HG03520 (cell line): ENCODE results near the gene TIAM1.

Source experiments
- ATAC-seq: cut with Tn5 transposase; IDR thresholded peaks from one replicate; pipeline ENCODE4 v1.9.1; 2021; ENCODE audit warnings: mild to moderate bottlenecking, moderate library complexity; ENCODE audit not compliant: unreplicated experiment

The TIAM1 gene

DNA sequence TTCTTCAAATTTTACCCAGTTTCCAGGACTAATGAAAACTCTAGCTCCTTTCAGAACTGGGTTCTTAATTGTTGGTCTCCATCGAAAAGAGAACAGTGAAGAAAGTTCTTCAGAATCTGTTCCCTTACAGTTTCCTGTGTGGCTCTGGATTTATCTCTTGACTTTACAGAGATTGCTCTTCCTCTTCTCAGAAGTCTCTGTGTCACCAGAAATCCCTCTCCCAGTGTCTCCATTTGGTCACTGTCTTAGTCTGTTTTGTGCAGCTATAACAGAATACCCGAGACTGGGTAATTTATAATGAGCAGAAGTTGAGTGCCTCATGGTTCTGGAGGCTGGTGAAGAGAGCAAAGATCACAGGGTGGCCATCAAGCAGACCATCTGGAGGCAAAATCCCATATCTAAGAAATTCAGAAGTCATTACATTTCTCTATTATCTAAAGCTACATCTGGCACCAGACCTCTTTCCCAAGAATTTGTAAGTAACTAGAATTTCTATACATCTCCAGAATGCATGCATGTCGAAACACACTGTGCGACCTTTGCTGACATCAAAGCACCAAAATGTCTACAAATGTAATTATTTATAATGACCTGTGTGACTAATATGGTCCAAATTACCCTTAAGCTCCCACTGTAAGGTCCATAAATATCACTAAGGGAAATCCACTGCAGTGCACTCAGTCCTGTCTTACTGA, 240.3 kb downstream of the TIAM1 start:
- no peak for ATAC-seq

DNA sequence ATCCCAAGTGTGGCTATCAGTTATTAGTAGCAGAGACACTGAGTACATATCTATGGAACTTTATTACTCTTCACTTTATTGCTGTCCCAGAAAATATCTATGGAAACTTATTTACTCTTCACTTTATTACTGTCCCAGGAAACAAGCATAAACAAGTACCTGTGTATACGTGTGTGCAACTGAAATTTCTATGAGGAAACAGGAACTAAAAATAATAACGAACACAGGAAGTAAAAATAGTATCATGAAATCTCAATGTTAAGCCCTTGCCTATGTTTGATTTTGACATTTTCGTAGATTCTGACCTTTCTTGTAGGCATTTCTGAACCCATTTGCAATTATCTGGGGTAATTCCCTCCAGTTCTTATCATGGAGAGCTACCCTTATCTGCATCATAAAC, 240.9 kb downstream of the TIAM1 start:
- ATAC-seq, result no peak

DNA sequence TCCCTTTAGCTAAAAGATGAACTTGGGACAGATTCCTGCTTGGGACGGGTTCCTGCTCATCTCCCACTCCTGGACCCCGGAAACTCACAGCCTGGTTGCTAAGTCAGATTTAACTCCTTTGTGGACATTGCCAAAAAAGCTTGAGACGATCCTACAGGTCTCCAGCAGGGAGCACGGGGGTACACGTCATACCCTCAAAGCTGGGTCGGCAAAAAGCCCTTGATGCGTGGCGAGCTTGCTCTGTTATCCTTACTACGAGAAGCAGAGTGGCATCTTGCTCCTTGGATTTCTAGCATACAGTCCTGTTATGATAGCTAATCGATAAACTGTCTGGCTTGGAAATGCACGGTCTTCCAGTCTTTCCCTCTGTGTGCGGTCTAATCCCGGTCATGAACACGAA, 244.9 kb downstream of the TIAM1 start:
- ATAC-seq, result no peak

DNA sequence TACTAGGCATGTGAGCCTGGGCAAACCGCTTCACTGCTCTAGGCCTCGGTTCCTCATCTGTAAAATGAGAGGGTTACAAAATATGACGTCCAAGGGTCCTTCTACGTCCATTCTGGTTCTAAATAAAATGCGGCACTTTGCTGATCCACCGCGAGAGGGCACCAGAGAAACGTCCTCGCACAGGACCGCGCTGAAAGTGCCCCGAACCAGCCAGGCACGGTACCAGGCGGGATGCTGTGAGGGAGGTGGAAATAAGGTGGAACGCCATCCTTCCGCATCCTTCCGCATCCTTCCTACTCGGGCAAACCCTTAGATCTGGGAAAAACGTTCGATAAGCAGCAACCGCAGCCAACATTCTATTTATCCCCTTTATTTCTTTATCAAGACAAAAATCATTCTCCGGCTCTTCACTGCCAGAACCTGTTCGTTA, 245.5 kb downstream of the TIAM1 start:
- peak; percentile 46 for ATAC-seq

DNA sequence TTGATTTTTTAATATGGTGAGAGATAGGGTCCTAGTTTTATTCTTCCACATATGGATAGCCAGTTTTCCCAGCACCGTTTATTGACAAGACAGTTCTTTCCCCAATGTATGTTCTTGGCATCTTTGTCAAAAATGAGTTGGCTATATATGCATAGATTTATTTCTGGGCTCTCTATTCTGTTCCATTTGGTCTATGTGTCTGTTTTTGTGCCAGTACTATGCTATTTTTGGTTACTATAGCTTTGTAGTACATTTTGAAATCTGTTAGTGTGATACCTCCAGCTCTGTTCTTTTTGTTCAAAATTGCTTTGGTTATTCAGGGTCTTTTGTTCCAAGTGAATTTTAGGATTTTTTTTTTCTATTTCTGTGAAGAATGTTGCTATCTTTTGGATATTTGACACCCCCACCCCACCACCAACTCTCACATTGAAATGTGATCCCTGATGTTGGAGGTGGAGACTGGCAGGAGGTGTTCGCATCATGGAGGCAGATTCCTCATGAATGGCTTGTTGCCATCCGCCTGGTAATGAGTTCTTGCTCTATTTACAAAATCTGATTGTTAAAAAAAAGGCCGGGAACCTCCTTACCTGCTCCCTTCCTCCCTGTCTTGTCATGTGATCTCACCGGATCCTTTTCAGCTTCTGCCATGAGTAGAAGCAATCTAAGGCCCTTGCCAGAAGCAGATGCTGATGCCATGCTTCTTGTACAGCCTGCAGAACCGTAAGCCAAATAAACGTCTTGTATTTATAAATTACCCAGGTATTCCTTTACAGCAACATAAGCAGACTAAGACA, 251.0 kb downstream of the TIAM1 start:
- no peak for ATAC-seq

DNA sequence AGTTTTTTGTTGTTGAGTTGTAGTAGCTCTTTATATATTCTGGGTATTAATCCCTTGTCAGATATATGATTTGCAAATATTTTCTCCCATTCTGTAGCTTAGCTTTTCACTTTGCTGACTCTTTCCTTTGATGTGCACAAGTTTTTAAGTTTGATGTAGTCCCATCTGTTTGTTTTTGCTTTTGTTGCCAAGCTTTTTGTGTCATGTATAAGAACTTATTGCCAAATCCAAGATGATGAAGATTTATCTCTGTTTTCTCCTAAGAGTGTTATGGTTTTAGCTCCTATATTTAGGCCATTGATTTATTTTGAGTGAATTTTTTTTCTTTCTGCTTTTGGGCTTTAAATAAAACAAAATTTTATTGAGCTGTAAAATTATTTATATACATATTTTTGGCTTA, 253.7 kb downstream of the TIAM1 start:
- ATAC-seq, result no peak

DNA sequence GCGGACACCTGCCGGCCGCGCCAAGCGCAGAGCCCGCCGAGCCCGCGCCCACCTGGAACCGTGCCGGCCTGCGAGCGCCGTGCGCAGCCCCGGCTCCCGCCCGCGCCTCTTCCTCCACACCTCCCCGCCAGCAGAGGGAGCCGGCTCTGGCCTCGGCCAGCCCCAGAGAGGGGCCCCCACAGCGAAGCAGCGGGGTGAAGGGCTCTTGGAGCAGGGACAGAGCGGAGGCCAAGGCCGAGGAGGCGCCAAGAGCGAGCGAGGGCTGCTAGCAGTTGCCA, 255.6 kb downstream of the TIAM1 start:
- ATAC-seq, result no peak

DNA sequence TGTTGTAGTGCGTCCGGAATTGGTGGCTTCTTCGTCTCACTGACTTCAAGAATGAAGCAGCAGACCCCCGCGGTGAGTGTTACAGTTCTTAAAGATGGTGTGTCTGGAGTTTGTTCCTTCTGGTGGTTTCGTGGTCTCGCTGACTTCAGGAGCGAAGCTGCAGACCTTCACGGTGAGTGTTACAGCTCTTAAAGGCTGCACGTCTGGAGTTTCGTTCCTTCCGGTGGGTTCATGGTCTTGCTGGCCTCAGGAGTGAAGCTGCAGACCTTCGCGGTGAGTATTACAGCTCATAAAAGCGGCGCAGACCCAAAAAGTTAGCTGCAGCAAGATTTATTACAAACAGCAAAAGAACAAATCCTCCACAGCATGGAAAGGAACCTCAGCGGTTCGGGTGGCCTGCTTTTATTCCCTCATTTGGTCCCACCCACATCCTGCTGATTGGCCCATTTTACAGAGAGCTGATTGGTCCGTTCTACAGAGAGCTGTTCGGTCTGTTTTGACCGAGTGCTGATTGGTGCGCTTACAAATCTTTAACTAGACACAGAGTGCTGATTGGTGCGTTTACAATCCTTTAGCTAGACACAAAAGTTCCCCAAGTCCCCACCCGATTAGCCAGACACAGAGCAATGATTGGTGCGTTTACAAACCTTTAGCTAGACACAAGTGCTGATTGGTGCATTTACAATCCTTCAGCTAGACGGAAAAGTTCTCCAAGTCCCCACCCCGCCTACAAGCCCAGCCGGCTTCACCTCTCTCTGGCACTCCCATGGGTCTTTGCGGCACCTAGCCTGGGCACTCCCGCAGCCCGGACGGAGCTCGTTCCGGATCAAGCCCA, 256.2 kb downstream of the TIAM1 start:
- no peak for ATAC-seq

DNA sequence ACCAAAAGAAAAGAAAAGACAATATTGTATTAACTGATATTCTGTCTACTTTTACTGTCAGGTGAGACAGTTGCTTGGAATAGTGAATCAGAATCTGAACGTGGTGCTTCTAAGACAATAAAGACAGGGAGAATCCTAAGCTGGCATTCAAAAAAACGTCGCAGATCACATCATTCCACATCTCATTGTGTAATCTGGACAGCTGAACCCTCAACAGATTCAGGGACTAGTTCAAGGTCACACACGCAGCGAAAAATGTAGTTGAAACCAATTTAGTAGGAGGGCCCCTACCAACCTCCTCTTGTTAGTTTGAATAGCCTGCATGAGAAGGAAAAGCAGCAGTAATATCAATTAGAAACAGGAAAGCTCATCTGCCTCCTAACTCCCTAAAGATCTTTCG, 259.4 kb downstream of the TIAM1 start:
- no peak for ATAC-seq

DNA sequence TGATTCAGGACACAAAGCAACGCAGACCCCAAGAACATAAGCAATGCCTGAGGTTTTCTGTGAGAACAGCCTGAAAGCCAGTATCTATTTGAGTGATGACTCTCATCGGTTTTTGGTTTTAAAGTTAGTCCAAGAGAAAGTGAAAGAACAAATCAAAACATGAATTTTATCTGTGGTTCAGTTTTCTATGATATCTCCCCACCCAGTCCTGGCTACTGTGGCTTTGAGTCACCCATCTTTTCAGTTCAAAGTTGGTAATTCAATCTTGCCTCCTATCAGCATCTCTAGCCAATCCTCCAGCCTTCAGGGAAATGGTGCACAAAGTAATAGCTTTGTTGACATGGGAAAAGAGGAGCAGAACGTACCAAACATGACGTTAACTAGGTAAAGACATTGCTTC, 265.3 kb downstream of the TIAM1 start:
- peak; percentile 58 for ATAC-seq

DNA sequence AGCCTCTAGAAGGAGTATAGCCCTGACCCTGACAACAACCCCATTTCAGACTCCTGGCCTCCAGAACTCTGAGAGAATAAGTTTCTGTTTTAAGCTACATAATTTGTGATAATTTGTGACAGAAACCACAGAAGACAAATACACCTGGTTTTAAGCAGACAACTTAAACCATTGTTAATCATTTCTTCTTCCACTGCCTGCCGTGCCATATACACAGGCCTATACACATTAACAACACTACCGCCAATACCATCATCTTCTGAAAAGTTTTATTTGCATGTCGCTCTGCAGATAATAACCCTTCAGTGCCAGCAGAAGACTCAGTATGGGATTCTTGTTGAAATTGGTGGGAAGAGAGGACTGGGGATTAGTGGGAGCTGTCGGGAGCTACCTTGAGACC, 265.8 kb downstream of the TIAM1 start:
- no peak for ATAC-seq

DNA sequence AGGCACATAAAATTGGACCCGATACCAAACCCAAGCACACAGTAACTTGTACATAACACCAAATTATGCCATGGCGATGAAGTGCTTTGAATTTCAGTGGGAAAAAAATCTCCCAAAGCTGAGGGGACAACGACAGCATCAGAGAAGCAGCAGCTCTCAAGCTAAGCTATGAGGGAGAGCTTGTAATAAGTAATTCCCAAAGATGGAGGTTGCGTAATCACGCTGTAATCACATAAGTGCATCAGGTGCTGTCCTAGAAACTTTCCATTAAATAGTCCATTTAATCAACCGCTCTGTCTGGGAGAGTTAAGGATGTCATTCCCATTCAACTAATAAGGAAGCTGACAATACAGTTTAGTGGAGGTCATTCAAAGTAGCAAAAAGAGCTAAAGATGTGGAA, 268.2 kb downstream of the TIAM1 start:
- no peak for ATAC-seq

DNA sequence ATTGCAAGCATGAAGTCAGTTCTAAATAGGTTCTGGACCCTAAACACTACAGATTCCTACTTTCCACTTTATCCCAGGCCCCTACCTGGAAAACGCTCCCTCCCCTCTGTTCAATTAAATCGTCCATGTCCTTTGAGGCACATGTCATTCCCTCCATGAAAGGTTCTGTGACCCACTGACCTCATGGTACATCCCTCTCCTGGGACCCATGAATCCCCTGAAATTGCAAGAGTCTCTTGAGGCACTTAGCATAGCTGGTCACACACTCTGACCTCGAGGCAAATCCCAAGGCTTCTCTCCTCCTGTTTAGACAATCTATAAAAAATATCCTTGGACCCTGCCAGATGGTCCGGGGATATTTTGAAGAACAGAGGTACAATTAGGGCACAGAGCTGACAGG, 271.5 kb downstream of the TIAM1 start:
- no peak for ATAC-seq
